ENCODE results near the gene TTLL13.

Gene TTLL13

GRCh38 chr15:90217671-90218394 is 31.5 kb upstream of the TTLL13 start:
- FAIRE-seq, result no peak

- FAIRE-seq, result no peak
Observed at GRCh38 chr15:90219421-90220141, 29.8 kb upstream of the TTLL13 start.

GRCh38 chr15:90221246-90221900 is 28.0 kb upstream of the TTLL13 start:
- FAIRE-seq, result no peak

GRCh38 chr15:90222547-90222946 is 26.8 kb upstream of the TTLL13 start:
- FAIRE-seq, result no peak

GRCh38 chr15:90223441-90224165 is 25.8 kb upstream of the TTLL13 start:
- FAIRE-seq, result no peak

GRCh38 chr15:90225047-90225446 is 24.3 kb upstream of the TTLL13 start:
- no peak for FAIRE-seq

GRCh38 chr15:90225504-90226234 is 23.7 kb upstream of the TTLL13 start:
- FAIRE-seq, result no peak

GRCh38 chr15:90227336-90227735 is 22.0 kb upstream of the TTLL13 start:
- FAIRE-seq, result no peak

- FAIRE-seq, result no peak
Observed at GRCh38 chr15:90227816-90228772, 21.3 kb upstream of the TTLL13 start.

GRCh38 chr15:90228960-90229359 is 20.4 kb upstream of the TTLL13 start:
- no peak for FAIRE-seq

- FAIRE-seq, result no peak
Observed at GRCh38 chr15:90230071-90230494, 19.3 kb upstream of the TTLL13 start.

GRCh38 chr15:90230610-90231009 is 18.7 kb upstream of the TTLL13 start:
- no peak for FAIRE-seq

GRCh38 chr15:90231028-90232017 is 18.0 kb upstream of the TTLL13 start:
- no peak for FAIRE-seq

GRCh38 chr15:90232196-90232595 is 17.2 kb upstream of the TTLL13 start:
- no peak for FAIRE-seq

- no peak for FAIRE-seq
Observed at GRCh38 chr15:90232941-90233386, 16.4 kb upstream of the TTLL13 start.

- no peak for FAIRE-seq
Observed at GRCh38 chr15:90233387-90234095, 15.8 kb upstream of the TTLL13 start, which contains the start of gene CIB1. Gene CIB1 (minus strand): TSS chr15:90233941. CDS start chr15:90233885, 56 bp downstream.

- FAIRE-seq, result no peak
Observed at GRCh38 chr15:90234096-90234988, 15.0 kb upstream of the TTLL13 start, which contains the start of gene GDPGP1. Gene GDPGP1 (plus strand): TSS chr15:90234209. CDS start chr15:90240909, 6,700 bp downstream.

- FAIRE-seq, result no peak
Observed at GRCh38 chr15:90239371-90239770, 10.0 kb upstream of the TTLL13 start.

Measured in A204.1 (cell line).